ENCODE data around the gene TMEM132D.

Gene TMEM132D

DNA sequence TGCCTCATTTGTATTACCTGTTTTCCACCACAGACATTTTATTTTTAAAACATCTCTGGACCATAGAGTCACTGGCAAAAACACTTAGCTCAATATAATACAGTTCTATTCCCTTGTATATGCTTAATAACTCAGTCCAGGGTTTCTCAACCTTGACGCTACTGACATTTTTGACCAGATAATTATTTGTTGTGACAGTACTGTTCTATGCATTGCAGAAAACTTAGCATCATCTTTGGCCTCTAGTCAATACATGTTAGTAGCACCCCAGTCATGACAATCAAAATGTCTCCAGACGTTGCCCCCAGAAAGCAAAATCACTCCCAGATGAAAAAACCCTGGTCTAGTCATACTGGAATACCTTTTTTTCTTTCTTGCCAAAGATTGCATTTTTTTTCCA lies 174.7 kb downstream of the TMEM132D start:
- DNase-seq (ENCODE audit: low read depth in 2 of 2, low spot score in 1 of 2): no peak

GRCh38 chr12:129727100-129727499 lies 176.7 kb downstream of the TMEM132D start:
- no peak for DNase-seq (ENCODE audit: low read depth in 2 of 2, low spot score in 1 of 2)

DNA sequence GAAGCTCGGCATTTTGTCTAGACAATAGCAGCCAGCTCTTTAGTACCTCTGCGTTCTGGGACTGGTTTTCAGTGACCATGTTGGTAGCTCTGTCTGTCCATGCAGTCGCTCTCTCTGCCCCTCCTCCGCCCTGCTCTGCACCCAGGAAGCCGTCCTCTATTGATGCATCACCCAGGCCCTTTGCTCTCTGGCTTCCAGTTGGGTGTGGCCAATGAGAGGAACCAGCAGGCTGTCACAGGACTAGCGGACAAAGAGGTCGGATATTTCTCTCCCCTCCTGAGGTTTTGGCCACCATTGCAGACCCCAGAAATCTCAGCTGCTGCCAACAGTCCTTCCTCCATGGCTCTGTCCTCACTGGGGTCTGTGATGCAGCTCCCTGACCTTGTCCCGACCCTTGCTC lies 180.6 kb downstream of the TMEM132D start:
- DNase-seq (ENCODE audit: low read depth in 2 of 2, low spot score in 1 of 2): no peak

DNA sequence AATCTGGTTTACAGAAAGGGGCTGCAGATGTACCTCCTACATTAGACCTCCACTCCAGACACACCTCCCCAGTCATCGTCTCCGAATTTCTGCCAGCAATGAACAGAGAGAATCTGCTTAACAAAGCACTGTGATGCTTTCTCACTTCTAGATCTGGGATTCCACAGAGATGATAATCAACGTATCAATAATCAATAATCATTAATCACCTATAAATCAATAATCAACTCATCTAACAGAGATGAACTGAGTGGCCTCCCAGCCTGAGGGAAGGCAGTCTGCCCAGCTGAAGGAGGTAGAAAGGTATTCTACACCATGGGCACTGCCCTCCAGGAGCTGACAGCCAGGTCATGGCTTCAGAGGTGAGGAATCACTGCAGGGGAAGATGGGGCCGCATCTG lies 183.2 kb downstream of the TMEM132D start:
- no peak for DNase-seq (ENCODE audit: low read depth in 2 of 2, low spot score in 1 of 2)

DNA sequence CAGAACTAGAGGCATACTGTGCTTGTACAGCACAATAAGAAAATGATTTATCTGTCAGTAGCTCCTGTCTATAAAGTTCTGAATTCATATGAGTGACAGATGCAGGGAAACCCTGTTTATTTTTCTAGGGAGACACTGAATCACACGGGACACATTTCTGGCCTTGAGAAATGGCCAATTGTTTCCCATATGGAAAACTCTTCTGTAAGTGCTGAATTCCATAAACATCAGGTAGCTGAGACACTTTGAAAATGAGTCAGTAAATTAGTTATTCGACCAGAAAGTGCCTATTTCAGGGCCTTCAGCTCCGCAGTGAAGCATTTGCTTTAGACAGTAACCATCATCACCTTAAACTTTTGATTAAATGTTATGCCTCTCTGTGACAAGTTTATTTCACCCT lies 184.4 kb downstream of the TMEM132D start:
- DNase-seq (ENCODE audit: low read depth in 2 of 2, low spot score in 1 of 2): no peak

DNA sequence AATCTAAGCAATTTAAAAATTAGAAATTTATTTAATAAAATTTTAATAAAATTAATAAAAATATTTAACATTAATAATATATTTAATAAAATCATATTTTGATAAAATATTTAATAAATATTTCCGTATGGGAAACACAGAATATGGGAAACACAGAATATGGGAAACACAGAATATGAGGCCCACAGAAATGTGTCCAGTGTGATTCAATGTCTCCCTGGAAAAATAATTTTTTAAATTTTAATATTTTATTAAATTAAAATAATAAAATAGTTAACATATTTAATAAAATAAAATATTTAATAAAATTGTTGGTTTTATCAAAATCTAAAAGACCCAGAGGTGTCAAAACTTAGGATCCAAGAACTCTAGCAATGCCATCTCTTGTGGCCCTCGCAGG lies 186.4 kb downstream of the TMEM132D start:
- no peak for DNase-seq (ENCODE audit: low read depth in 2 of 2, low spot score in 1 of 2)

GRCh38 chr12:129716825-129717224 lies 187.0 kb downstream of the TMEM132D start:
- DNase-seq (ENCODE audit: low read depth in 2 of 2, low spot score in 1 of 2): no peak

- DNase-seq (ENCODE audit: low read depth in 2 of 2, low spot score in 1 of 2): no peak
Observed at GRCh38 chr12:129706716-129707115, 197.1 kb downstream of the TMEM132D start.

GRCh38 chr12:129704232-129704830 lies 199.5 kb downstream of the TMEM132D start:
- DNase-seq (ENCODE audit: low read depth in 2 of 2, low spot score in 1 of 2): no peak

DNA sequence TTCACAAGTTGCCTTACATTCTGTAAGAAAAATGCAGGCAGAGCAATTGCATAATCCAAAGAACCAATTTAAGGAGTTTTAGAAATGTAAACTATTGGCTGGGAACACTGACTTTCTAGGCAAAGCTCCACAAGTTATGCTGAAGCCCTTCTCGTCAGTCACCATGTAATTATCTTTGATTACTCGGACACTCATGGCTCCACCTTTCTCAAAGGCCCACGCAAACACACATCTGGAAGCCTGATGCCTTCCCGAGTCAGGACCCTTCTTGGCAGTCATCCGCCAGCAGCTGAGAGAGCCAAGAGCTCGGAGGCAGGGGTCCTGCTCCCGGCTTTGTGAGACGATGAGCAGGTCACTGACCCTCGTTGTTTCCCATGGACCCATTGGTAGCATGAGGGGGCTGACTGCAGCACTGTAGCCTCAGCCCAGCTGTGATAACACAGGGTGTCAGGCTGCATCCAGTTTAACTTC lies 202.2 kb downstream of the TMEM132D start:
- DNase-seq (ENCODE audit: low read depth in 2 of 2, low spot score in 1 of 2): no peak

DNA sequence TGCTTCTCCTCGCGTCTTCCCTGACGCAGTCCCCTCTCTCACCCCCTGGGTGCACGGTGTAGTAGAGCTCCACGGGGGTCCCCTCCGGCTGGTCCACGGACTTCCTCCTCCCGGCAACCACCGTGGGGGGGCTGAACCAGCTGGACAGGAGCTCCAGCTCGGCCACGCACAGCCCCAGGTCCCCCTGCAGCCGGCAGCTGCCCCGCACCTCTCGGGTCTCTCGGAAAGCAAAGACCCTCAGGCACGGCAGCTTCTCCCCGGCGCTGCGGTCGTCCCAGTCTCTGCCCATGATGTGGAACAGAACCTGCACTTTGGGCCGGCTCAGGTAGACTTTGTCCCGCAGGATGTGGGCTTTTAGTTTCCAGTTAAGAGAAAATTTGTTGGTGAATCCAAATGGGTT lies 203.8 kb downstream of the TMEM132D start:
- DNase-seq (ENCODE audit: low read depth in 2 of 2, low spot score in 1 of 2): no peak

- DNase-seq (ENCODE audit: low read depth in 2 of 2, low spot score in 1 of 2): no peak
Observed at GRCh38 chr12:129696926-129697325, 206.9 kb downstream of the TMEM132D start.

DNA sequence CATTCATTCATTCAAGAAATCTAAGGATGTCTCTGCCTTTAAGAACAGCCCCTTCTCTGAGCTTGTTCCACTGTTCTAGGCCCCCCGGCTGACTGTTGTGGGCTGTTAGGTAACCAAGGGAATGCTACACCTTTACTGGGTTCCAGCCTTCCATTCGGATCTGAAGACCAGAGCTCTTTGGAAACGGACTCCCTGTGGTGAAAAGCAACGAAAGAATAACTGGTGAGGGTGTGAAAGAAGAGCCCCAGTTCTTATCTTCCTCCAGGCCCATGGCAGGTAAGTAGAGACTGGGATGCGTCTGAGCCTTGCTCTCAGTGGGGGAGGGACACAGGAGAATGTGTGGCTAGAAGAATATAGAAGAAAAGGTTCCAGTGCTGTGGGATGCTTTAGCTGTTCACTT lies 207.4 kb downstream of the TMEM132D start:
- no peak for DNase-seq (ENCODE audit: low read depth in 2 of 2, low spot score in 1 of 2)

DNA sequence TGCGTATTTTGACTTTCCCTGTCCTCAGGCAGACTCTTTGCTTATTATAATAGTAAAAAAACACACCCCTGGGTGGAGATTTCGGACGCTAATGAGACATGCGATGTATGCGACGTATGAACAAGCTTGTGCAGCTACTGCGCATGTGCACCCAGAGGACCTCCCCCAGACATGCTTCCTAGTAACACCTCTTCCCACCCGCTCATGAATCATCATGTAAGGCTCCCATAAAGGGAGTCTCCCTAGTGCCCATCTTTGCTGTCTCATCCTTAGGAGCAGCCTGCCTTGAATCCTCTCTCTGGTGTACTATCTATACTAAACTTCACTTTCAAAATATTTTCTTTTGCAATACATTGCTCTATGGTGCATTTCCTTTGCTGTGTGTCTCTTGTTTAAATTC lies 210.1 kb downstream of the TMEM132D start:
- no peak for DNase-seq (ENCODE audit: low read depth in 2 of 2, low spot score in 1 of 2)

- no peak for DNase-seq (ENCODE audit: low read depth in 2 of 2, low spot score in 1 of 2)
Observed at GRCh38 chr12:129687731-129688130, 216.1 kb downstream of the TMEM132D start.

GRCh38 chr12:129681830-129682229 lies 222.0 kb downstream of the TMEM132D start:
- no peak for DNase-seq (ENCODE audit: low read depth in 2 of 2, low spot score in 1 of 2)

- no peak for DNase-seq (ENCODE audit: low read depth in 2 of 2, low spot score in 1 of 2)
Observed at GRCh38 chr12:129681151-129681550, 222.7 kb downstream of the TMEM132D start.

DNA sequence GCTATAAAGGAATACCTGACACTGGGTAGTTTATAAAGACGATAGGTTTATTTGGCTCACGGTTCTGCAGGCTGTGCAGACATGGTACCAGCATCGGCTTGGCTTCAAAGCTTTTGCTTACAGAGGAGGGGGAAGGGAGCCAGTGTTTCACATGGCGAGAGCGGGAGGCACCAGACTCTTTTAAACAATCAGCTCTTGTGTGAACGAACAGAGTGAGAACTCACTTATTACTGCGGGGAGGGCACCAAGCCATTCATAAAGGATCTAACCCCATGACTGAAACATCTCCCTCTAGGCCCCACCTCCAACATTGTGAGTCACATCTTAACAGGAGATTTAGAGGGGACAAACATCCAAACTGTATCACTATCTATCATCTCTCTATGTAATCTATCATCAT lies 227.4 kb downstream of the TMEM132D start:
- DNase-seq (ENCODE audit: low read depth in 2 of 2, low spot score in 1 of 2): no peak

GRCh38 chr12:129675947-129676346 lies 227.9 kb downstream of the TMEM132D start:
- DNase-seq (ENCODE audit: low read depth in 2 of 2, low spot score in 1 of 2): no peak

- no peak for DNase-seq (ENCODE audit: low read depth in 2 of 2, low spot score in 1 of 2)
Observed at GRCh38 chr12:129675496-129675895, 228.3 kb downstream of the TMEM132D start.

- no peak for DNase-seq (ENCODE audit: low read depth in 2 of 2, low spot score in 1 of 2)
Observed at GRCh38 chr12:129673806-129674205, 230.0 kb downstream of the TMEM132D start.

DNA sequence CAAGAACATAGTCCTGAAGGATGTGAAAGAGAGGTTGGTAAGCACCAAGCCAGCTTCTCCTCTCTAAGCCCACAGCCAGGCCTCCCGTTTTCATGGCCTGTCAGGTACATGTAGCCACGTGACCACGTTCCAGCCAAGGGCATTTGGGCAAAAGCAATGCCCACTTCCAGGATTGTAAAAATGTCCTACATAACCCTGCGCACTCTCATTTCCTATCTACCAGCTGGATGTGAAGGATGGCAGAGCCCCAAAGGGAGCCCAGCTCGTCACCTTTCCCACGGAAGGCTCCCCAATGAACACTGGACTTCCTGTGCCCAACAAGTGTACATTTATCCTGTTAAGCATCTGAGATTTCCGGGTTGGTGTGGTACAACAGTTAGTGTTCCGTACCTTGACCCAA lies 231.7 kb downstream of the TMEM132D start:
- no peak for DNase-seq (ENCODE audit: low read depth in 2 of 2, low spot score in 1 of 2)

DNA sequence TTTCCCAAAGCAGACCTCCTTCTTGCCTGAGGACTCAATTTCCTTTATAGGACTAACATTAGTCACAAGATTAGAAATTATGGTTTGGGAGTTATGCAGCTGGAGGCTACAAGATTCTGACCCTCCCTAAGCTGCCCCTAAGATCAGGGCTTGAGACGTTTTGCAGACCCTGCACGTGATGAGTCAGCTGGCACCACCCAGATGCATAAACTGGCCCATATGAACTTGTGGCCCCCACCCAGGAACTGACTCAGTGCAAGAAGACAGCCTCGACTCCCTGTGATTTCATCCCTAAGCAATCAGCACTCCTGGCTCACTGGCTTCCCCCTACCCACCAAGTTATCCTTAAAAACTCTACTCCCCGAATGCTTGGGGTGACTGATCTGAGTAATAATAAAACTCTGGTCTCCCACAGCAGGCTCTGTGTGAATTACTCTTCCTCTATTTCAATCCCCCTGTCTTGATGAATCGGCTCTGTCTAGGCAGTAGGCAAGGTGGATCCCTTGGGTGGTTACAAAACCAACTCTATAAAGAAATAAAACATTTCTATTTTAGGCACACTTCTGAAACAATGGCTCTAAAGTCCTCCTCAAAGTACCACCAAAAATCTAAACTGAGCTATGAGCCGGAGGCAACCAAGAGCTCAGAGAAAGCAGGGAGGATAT lies 233.4 kb downstream of the TMEM132D start:
- DNase-seq (ENCODE audit: low read depth in 2 of 2, low spot score in 1 of 2): no peak
